Activated naive CD8-positive, alpha-beta T cell treated with anti-CD3 and anti-CD28 coated beads for 36 hours (primary cell): Measurements from ENCODE around the gene GPR21. TPM values are rescaled to one million over a fixed set of nuclear protein-coding genes. Genes with fewer than 3 reads are reported as not detected.

ENCODE experiments used
- DNase-seq: peaks from one replicate; pipeline ENCODE4 v3.0.0; 2021
- H3K27ac Mint-ChIP-seq: one replicate; pipeline ENCODE4 v1.8.0; 2022; ENCODE audit warnings: mild to moderate bottlenecking, moderate library complexity, mixed read lengths
- H3K27me3 Mint-ChIP-seq: one replicate; pipeline ENCODE4 v1.8.0; 2022; ENCODE audit warnings: mild to moderate bottlenecking, mixed read lengths
- H3K36me3 Mint-ChIP-seq: one replicate; pipeline ENCODE4 v1.8.0; 2021; ENCODE audit warnings: mild to moderate bottlenecking, mixed read lengths
- H3K4me1 Mint-ChIP-seq: one replicate; pipeline ENCODE4 v1.8.0; 2021; ENCODE audit warnings: mixed read lengths
- H3K4me3 Mint-ChIP-seq: one replicate; pipeline ENCODE4 v1.8.0; 2022; ENCODE audit warnings: mild to moderate bottlenecking, moderate library complexity, mixed read lengths
- H3K9me3 Mint-ChIP-seq: one replicate; pipeline ENCODE4 v1.8.0; 2022; ENCODE audit warnings: mixed read lengths
- total RNA-seq, 2 experiments: library from RNA; stranded (reverse); gene quantifications; one replicate each; pipeline ENCODE4 v1.2.3, GENCODE V29; 2021

The GPR21 gene
- total RNA-seq, 2 experiments from 2014 or later: 0.42 TPM; not detected in 1

- no peak overlapping the region for H3K4me3 Mint-ChIP-seq
- no peak for DNase-seq
- no peaks in the 10 kb centered on the region for H3K4me1 Mint-ChIP-seq
- H3K36me3 Mint-ChIP-seq: peaks cover 30% of the 10 kb centered on the region
- no peaks in the 10 kb centered on the region for H3K9me3 Mint-ChIP-seq
- H3K27me3 Mint-ChIP-seq: no peaks in the 10 kb centered on the region
- no peak overlapping the region for H3K27ac Mint-ChIP-seq
Measured at GRCh38 chr9:123016631-123017030, 16.8 kb upstream of the GPR21 start.

- H3K27ac Mint-ChIP-seq: no peak overlapping the region
- DNase-seq: no peak
- no peaks in the 10 kb centered on the region for H3K27me3 Mint-ChIP-seq
- H3K36me3 Mint-ChIP-seq: peaks cover 11% of the 10 kb centered on the region
- no peaks in the 10 kb centered on the region for H3K9me3 Mint-ChIP-seq
- H3K4me1 Mint-ChIP-seq: no peaks in the 10 kb centered on the region
- H3K4me3 Mint-ChIP-seq: no peak overlapping the region
Measured at GRCh38 chr9:123020796-123021195, 12.7 kb upstream of the GPR21 start.

- Mint-ChIP-seq H3K27me3 (no peaks in the 10 kb centered on the region), H3K36me3 (peaks cover 14% of the 10 kb centered on the region), H3K4me1 (peaks cover 2% of the 10 kb centered on the region), H3K27ac (no peak overlapping the region), H3K4me3 (no peak overlapping the region), H3K9me3 (no peaks in the 10 kb centered on the region)
- DNase-seq: no peak
Measured at GRCh38 chr9:123026425-123026824, 7.0 kb upstream of the GPR21 start.

GRCh38 chr9:123027517-123027916 lies 6.0 kb upstream of the GPR21 start:
- Mint-ChIP-seq H3K36me3 (peaks cover 14% of the 10 kb centered on the region), H3K4me1 (peaks cover 2% of the 10 kb centered on the region), H3K4me3 (no peak overlapping the region), H3K9me3 (no peaks in the 10 kb centered on the region), H3K27me3 (no peaks in the 10 kb centered on the region), H3K27ac (no peak overlapping the region)
- no peak for DNase-seq

- Mint-ChIP-seq H3K9me3 (no peaks in the 10 kb centered on the region), H3K4me1 (peaks cover 6% of the 10 kb centered on the region), H3K27ac (no peak overlapping the region), H3K36me3 (peaks cover 10% of the 10 kb centered on the region), H3K27me3 (no peaks in the 10 kb centered on the region), H3K4me3 (no peak overlapping the region)
- no peak for DNase-seq
Measured at GRCh38 chr9:123028136-123028535, 5.3 kb upstream of the GPR21 start.

- Mint-ChIP-seq H3K4me3 (no peak overlapping the region), H3K9me3 (no peaks in the 10 kb centered on the region), H3K36me3 (peaks cover 8% of the 10 kb centered on the region), H3K27me3 (no peaks in the 10 kb centered on the region), H3K4me1 (peaks cover 9% of the 10 kb centered on the region), H3K27ac (no peak overlapping the region)
- no peak for DNase-seq
Measured at GRCh38 chr9:123028973-123029372, 4.5 kb upstream of the GPR21 start.

GRCh38 chr9:123031963-123032362 lies 1.5 kb upstream of the GPR21 start:
- Mint-ChIP-seq H3K27ac (no peak overlapping the region), H3K27me3 (no peaks in the 10 kb centered on the region), H3K4me1 (peaks cover 11% of the 10 kb centered on the region), H3K4me3 (no peak overlapping the region), H3K36me3 (peaks cover 3% of the 10 kb centered on the region), H3K9me3 (no peaks in the 10 kb centered on the region)
- DNase-seq: no peak

- Mint-ChIP-seq H3K36me3 (no peaks in the 10 kb centered on the region), H3K27me3 (no peaks in the 10 kb centered on the region), H3K27ac (no peak overlapping the region), H3K4me1 (peaks cover 14% of the 10 kb centered on the region), H3K9me3 (no peaks in the 10 kb centered on the region), H3K4me3 (no peak overlapping the region)
- no peak for DNase-seq
Measured at GRCh38 chr9:123033864-123034601, 566 bp downstream of the GPR21 start.

- H3K36me3 Mint-ChIP-seq: no peaks in the 10 kb centered on the region
- H3K27ac Mint-ChIP-seq: no peak overlapping the region
- H3K4me3 Mint-ChIP-seq: no peak overlapping the region
- peaks cover 14% of the 10 kb centered on the region for H3K4me1 Mint-ChIP-seq
- no peak for DNase-seq
- no peaks in the 10 kb centered on the region for H3K27me3 Mint-ChIP-seq
- no peaks in the 10 kb centered on the region for H3K9me3 Mint-ChIP-seq
Measured at GRCh38 chr9:123034881-123035510, 1.5 kb downstream of the GPR21 start.

- Mint-ChIP-seq H3K4me3 (no peak overlapping the region), H3K9me3 (no peaks in the 10 kb centered on the region), H3K36me3 (no peaks in the 10 kb centered on the region), H3K4me1 (peaks cover 14% of the 10 kb centered on the region), H3K27ac (no peak overlapping the region), H3K27me3 (no peaks in the 10 kb centered on the region)
- no peak for DNase-seq
Measured at GRCh38 chr9:123035791-123036190, 2.3 kb downstream of the GPR21 start.

GRCh38 chr9:123036893-123037545 lies 3.6 kb downstream of the GPR21 start:
- H3K36me3 Mint-ChIP-seq: peaks cover 4% of the 10 kb centered on the region
- no peaks in the 10 kb centered on the region for H3K9me3 Mint-ChIP-seq
- peaks cover 12% of the 10 kb centered on the region for H3K4me1 Mint-ChIP-seq
- no peaks in the 10 kb centered on the region for H3K27me3 Mint-ChIP-seq
- no peak for DNase-seq
- no peak overlapping the region for H3K27ac Mint-ChIP-seq
- no peak overlapping the region for H3K4me3 Mint-ChIP-seq

GRCh38 chr9:123039617-123040219 lies 6.3 kb downstream of the GPR21 start:
- Mint-ChIP-seq H3K27ac (no peak overlapping the region), H3K9me3 (peaks cover 3% of the 10 kb centered on the region)
- DNase-seq: no peak

GRCh38 chr9:123040801-123041200 lies 7.3 kb downstream of the GPR21 start:
- Mint-ChIP-seq H3K9me3 (peaks cover 3% of the 10 kb centered on the region), H3K36me3 (peaks cover 15% of the 10 kb centered on the region), H3K4me3 (no peak overlapping the region), H3K27ac (no peak overlapping the region), H3K4me1 (peaks cover 6% of the 10 kb centered on the region), H3K27me3 (no peaks in the 10 kb centered on the region)
- no peak for DNase-seq

More at GRCh38 chr9:123039617-123040219, 6.3 kb downstream of the GPR21 start:
- H3K36me3 Mint-ChIP-seq: peaks cover 15% of the 10 kb centered on the region
- peaks cover 6% of the 10 kb centered on the region for H3K4me1 Mint-ChIP-seq
- no peak overlapping the region for H3K4me3 Mint-ChIP-seq
- H3K27me3 Mint-ChIP-seq: no peaks in the 10 kb centered on the region

GRCh38 chr9:123041489-123041888 lies 8.0 kb downstream of the GPR21 start:
- no peak for DNase-seq
- H3K4me3 Mint-ChIP-seq: no peak overlapping the region
- H3K4me1 Mint-ChIP-seq: peaks cover 6% of the 10 kb centered on the region
- H3K27ac Mint-ChIP-seq: no peak overlapping the region
- H3K36me3 Mint-ChIP-seq: peaks cover 15% of the 10 kb centered on the region
- peaks cover 3% of the 10 kb centered on the region for H3K9me3 Mint-ChIP-seq
- H3K27me3 Mint-ChIP-seq: no peaks in the 10 kb centered on the region
